Upper lobe of left lung (tissue), 6 donors: Measurements from ENCODE around the gene TCF7L2. TPM values are rescaled to one million over a fixed set of nuclear protein-coding genes. Genes with fewer than 3 reads are reported as not detected.

Source experiments
- ATAC-seq, 2 donors: fragments of 200-7000 bp; cut with Tn5 transposase; one replicate each; pipeline ENCODE4 v1.9.1; 2022; ENCODE audit warnings: mild to moderate bottlenecking in 2 of 2, moderate library complexity in 2 of 2; ENCODE audit not compliant: low FRiP score in 2 of 2
- DNase-seq, 2 donors: peaks; one replicate each; pipeline ENCODE4 v3.0.0-alpha.2; 2019 to 2020
- H3K27ac ChIP-seq, 4 donors: fragments of 200-600 bp; sonication (generic); one replicate each; pipeline ENCODE4 v1.5.1; 2016 to 2019
- H3K27me3 ChIP-seq, 4 donors: fragments of 200-600 bp; sonication (generic); one replicate each; pipeline ENCODE4 v1.5.1; 2017 to 2019
- H3K36me3 ChIP-seq, 4 donors: fragments of 200-600 bp; sonication (generic); one replicate each; pipeline ENCODE4 v1.5.1; 2016 to 2019
- H3K4me1 ChIP-seq, 4 donors: fragments of 200-600 bp; sonication (generic); one replicate each; pipeline ENCODE4 v1.5.1; 2018 to 2019
- H3K4me3 ChIP-seq, 4 donors: fragments of 200-600 bp; sonication (generic); one replicate each; pipeline ENCODE4 v1.5.1; 2017 to 2019; ENCODE audit warnings: mild to moderate bottlenecking in 2 of 4, moderate library complexity in 1 of 4
- H3K9me3 ChIP-seq, 4 donors: fragments of 200-600 bp; sonication (generic); one replicate each; pipeline ENCODE4 v1.5.1; 2018 to 2019
- CTCF ChIP-seq, 6 experiments: fragments of 450-650 bp in 4 of 6; fragments of 200-600 bp in 2 of 6; sonication (generic) in 2 of 6; IDR thresholded peaks; one replicate each; pipeline ENCODE4 v1.5.1; 2016 to 2019; ENCODE audit warnings: antibody characterized with exemption in 6 of 6
- EP300 ChIP-seq, 4 donors: sonication (generic); formaldehyde crosslinking; IDR thresholded peaks; one replicate each; pipeline ENCODE4 v1.5.1; 2017; ENCODE audit warnings: antibody characterized with exemption in 4 of 4, control low read depth in 2 of 4
- POLR2A ChIP-seq, 4 donors: fragments of 450-650 bp; IDR thresholded peaks; one replicate each; pipeline ENCODE4 v1.5.1; 2016 to 2017; ENCODE audit warnings: antibody characterized with exemption in 4 of 4, mild to moderate bottlenecking in 2 of 4
- POLR2AphosphoS5 ChIP-seq, 2 donors: sonication (generic); formaldehyde crosslinking; IDR thresholded peaks; one replicate each; pipeline ENCODE4 v1.5.1; 2017; ENCODE audit warnings: antibody characterized with exemption in 2 of 2
- WGBS, 2 donors: methylation state at CpG; one replicate each; pipeline ENCODE4 v1.1.5; 2017 to 2018; 5-methylcytosine and 5-hydroxymethylcytosine counted together
- total RNA-seq, 6 donors: library from RNA; depleted of rRNA in 4 of 6; stranded (reverse); fragments of >200 nt in 4 of 6; gene quantifications; one replicate each; pipeline versions ENCODE4 v1.1.0 to v1.2.1, GENCODE V29; 2016 to 2021
- donor health status: DM: no; HTN: no; CAD: no; lungs with moderate emphysema.
- donor health status: DM: no; HTN: yes; CAD: no; lungs with severe emphysema.

TCF7L2 gene
- total RNA-seq, 6 donors from 2014 or later: 15.5 to 80.3 (median 48.1) TPM

DNA sequence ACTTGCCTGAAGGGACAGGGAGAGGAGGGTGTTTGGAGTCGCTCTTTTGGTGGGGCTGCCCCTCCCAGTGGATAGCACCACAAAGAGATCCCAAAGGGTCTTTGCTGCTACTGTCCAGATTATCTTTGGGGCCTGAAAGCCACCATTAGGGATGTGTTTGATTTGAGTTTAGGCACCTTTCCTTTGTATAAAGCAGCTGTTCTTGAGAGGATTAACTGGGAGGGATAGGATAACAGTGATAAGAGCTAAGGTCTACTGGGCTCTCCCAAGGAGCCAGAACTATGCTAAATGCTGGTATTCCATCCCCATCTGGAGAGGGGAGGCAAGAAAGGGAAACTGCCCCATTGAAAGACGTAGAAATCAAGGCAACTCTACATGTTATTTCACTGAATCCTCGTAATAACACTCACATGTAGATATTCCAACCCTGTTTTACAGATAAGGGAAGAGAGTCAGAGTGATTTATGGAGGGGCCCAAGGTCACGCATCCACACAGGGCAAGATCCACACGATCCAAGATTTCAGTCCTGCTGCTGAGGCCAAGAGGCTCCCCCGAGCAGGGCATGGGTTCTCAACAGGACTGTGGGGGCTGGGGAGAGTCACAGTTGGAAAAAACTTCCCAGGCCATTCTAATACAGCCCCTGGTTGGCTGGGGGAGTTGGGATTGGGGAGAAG lies 11.1 kb upstream of the TCF7L2 start:
- ATAC-seq: no peak
- Histone ChIP-seq H3K36me3 (no peaks in the 10 kb centered on the region), H3K27me3 (no peaks in the 10 kb centered on the region), H3K4me1 (no peaks in the 10 kb centered on the region), H3K4me3 (no peak overlapping the region), H3K27ac (no peak overlapping the region), H3K9me3 (no peaks in the 10 kb centered on the region)
- WGBS, 2 donors: 88 to 90% methylated on average over 6 of the region's 6 CpGs
- no peak for DNase-seq
- TF ChIP-seq POLR2AphosphoS5 (IDR thresholded peaks at IDR 0.05) (no peak), POLR2A (IDR thresholded peaks at IDR 0.05) (no peak), CTCF (IDR thresholded peaks at IDR 0.05) (no peak), EP300 (IDR thresholded peaks at IDR 0.05) (no peak)

- Histone ChIP-seq H3K27me3 (no peaks in the 10 kb centered on the region), H3K4me3 (no peak overlapping the region), H3K4me1 (peaks cover 13 to 24% (median 15%) of the 10 kb centered on the region in 4 donors), H3K36me3 (no peaks in the 10 kb centered on the region), H3K9me3 (no peaks in the 10 kb centered on the region), H3K27ac (no peak overlapping the region)
- 49 to 60% methylated on average over 5 of the region's 5 CpGs for WGBS, 2 donors
- TF ChIP-seq EP300 (IDR thresholded peaks at IDR 0.05) (no peak), POLR2A (IDR thresholded peaks at IDR 0.05) (no peak), CTCF (IDR thresholded peaks at IDR 0.05) (no peak), POLR2AphosphoS5 (IDR thresholded peaks at IDR 0.05) (no peak)
- no peak for DNase-seq
- ATAC-seq: no peak
These were observed 4.2 kb upstream of the TCF7L2 start for GRCh38 chr10:112945811-112946210.

DNA sequence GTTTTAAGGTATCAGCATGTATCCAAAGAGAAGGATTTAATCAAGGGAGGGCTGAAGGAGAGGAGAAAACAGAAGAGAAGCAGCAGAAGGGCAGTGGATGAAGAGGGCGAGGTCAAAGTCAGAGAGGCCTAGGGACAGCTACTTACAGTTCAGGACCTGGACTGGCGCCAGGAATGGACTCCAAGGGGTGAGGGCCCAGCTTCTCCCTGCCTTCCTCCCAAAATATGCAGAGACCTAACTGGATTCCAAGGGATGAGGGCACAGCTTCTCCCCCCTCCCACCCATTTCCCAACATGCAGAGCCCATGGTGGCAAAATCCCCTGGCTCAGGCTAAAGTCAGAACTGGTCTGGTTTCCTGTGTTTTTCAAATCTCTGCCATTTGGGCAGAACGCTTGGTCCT lies 3.4 kb upstream of the TCF7L2 start:
- Histone ChIP-seq H3K36me3 (no peaks in the 10 kb centered on the region), H3K4me1 (peaks cover 13 to 24% (median 15%) of the 10 kb centered on the region in 4 donors), H3K9me3 (no peaks in the 10 kb centered on the region), H3K4me3 (no peak overlapping the region), H3K27me3 (no peaks in the 10 kb centered on the region), H3K27ac (no peak overlapping the region)
- no peak for DNase-seq
- 79 to 85% methylated on average over 3 of the region's 3 CpGs for WGBS, 2 donors
- ATAC-seq: no peak
- TF ChIP-seq POLR2A (IDR thresholded peaks at IDR 0.05): no peak
- TF ChIP-seq EP300 (IDR thresholded peaks at IDR 0.05): no peak
- no peak for TF ChIP-seq CTCF (IDR thresholded peaks at IDR 0.05)
- TF ChIP-seq POLR2AphosphoS5 (IDR thresholded peaks at IDR 0.05): no peak

- Histone ChIP-seq H3K9me3 (no peaks in the 10 kb centered on the region), H3K4me1 (peaks cover 13 to 33% (median 19%) of the 10 kb centered on the region in 4 donors), H3K27me3 (no peaks in the 10 kb centered on the region), H3K36me3 (no peaks in the 10 kb centered on the region), H3K27ac (peak overlapping the region in 2 of 4 donors; percentile 92 to 93), H3K4me3 (no peak overlapping the region)
- TF ChIP-seq CTCF (IDR thresholded peaks at IDR 0.05) (no peak), POLR2AphosphoS5 (IDR thresholded peaks at IDR 0.05) (no peak), POLR2A (IDR thresholded peaks at IDR 0.05) (no peak), EP300 (IDR thresholded peaks at IDR 0.05) (no peak)
- ATAC-seq: no peak
- 89 to 93% methylated on average over 1 of the region's 1 CpG for WGBS, 2 donors
- DNase-seq: no peak
These were observed 1.9 kb upstream of the TCF7L2 start for GRCh38 chr10:112948196-112948595.
